PC-3 (cell line): ENCODE data around the gene LAG3. TPM values are rescaled to one million over a fixed set of nuclear protein-coding genes. Genes with fewer than 3 reads are reported as not detected.

ENCODE experiments used
- ATAC-seq: fragments of 200-7000 bp; cut with Tn5 transposase; 2 replicates; pipeline ENCODE4 v1.9.1; 2020; ENCODE audit warnings: mild to moderate bottlenecking, moderate library complexity
- BruUV-seq: library from RNA; stranded (reverse); fragments of 400-500 nt; replicated peaks from 2 replicates; lab custom pipeline; 2021; lab: Mats Ljungman, UMichigan
- CTCF ChIA-PET: fragments of 300-600 bp; sonication (Branson Sonifier 250); formaldehyde crosslinking; loops from one replicate; lab custom pipeline; 2022; ENCODE audit warnings: antibody characterized with exemption; lab: Charles Lee
- POLR2A ChIA-PET: fragments of 300-600 bp; sonication (Branson Sonifier 250); formaldehyde crosslinking; loops from one replicate; lab custom pipeline; 2022; ENCODE audit warnings: antibody characterized with exemption; ENCODE audit not compliant: unreplicated experiment; lab: Charles Lee
- DNase-seq: peaks from one replicate; pipeline ENCODE4 v3.0.0-alpha.2; 2015
- H2AFZ ChIP-seq: fragments of 300-600 bp; sonication (generic); 2 replicates; pipeline ENCODE4 v1.6.0; 2016; ENCODE audit warnings: antibody characterized with exemption, low read length
- H3F3A ChIP-seq: fragments of 300-600 bp; sonication (generic); one replicate; pipeline ENCODE4 v1.6.0; 2017; ENCODE audit warnings: antibody characterized with exemption, low read length, control low read depth, mild to moderate bottlenecking; ENCODE audit not compliant: unreplicated experiment
- H3K27ac ChIP-seq: fragments of 300-600 bp; sonication (generic); 2 replicates; pipeline ENCODE4 v1.5.1; 2016; ENCODE audit warnings: mild to moderate bottlenecking, low read length
- H3K27me3 ChIP-seq: fragments of 300-600 bp; sonication (generic); 2 replicates; pipeline ENCODE4 v1.6.1; 2016; ENCODE audit warnings: low read length, mixed read lengths
- H3K36me3 ChIP-seq: fragments of 300-600 bp; sonication (generic); 2 replicates; pipeline ENCODE4 v1.6.1; 2016; ENCODE audit warnings: low read depth, mixed run types, low read length, mixed read lengths
- H3K4me1 ChIP-seq: fragments of 300-600 bp; sonication (generic); 2 replicates; pipeline ENCODE4 v1.5.1; 2016; ENCODE audit warnings: low read length; ENCODE audit not compliant: insufficient read depth
- H3K4me2 ChIP-seq: fragments of 300-600 bp; sonication (generic); 2 replicates; pipeline ENCODE4 v1.6.0; 2016; ENCODE audit warnings: low read length
- H3K4me3 ChIP-seq: fragments of 300-600 bp; sonication (generic); 2 replicates; pipeline ENCODE4 v1.5.1; 2016; ENCODE audit warnings: mild to moderate bottlenecking, low read length, mixed read lengths
- H3K79me2 ChIP-seq: fragments of 300-600 bp; sonication (generic); 2 replicates; pipeline ENCODE4 v1.6.1; 2017; ENCODE audit warnings: low read length, mixed read lengths
- H3K9ac ChIP-seq: fragments of 300-600 bp; sonication (generic); 2 replicates; pipeline ENCODE4 v1.6.0; 2016; ENCODE audit warnings: mild to moderate bottlenecking, low read length
- H3K9me2 ChIP-seq: fragments of 300-600 bp; sonication (generic); replicated peaks from 2 replicates; pipeline ENCODE4 v1.6.1; 2016; ENCODE audit warnings: mixed run types, low read length, mixed read lengths
- H3K9me3 ChIP-seq: fragments of 300-600 bp; sonication (generic); 2 replicates; pipeline ENCODE4 v1.6.1; 2016; ENCODE audit warnings: low read length, mixed read lengths
- H4K20me1 ChIP-seq: fragments of 300-600 bp; sonication (generic); 2 replicates; pipeline ENCODE4 v1.6.1; 2016; ENCODE audit warnings: low read length, mixed read lengths
- CTCF ChIP-seq: fragments of 300-600 bp; sonication (generic); conservative IDR thresholded peaks from 2 replicates; pipeline ENCODE4 v1.5.1; 2017; ENCODE audit warnings: antibody characterized with exemption, low read depth, mild to moderate bottlenecking, low read length
- EZH2 ChIP-seq: fragments of 300-600 bp; sonication (generic); IDR thresholded peaks from one replicate; pipeline ENCODE4 v1.6.1; 2017; ENCODE audit warnings: antibody characterized with exemption, mild to moderate bottlenecking, low read length; ENCODE audit not compliant: unreplicated experiment
- EZH2phosphoT487 ChIP-seq: fragments of 300-600 bp; sonication (generic); IDR thresholded peaks from 2 replicates; pipeline ENCODE4 v1.6.1; 2018; ENCODE audit warnings: mild to moderate bottlenecking, antibody characterized with exemption, low read length, borderline replicate concordance
- intact Hi-C: fragments of 100-400 bp; cut with micrococcal nuclease; formaldehyde crosslinking; loops from 2 replicates; pipeline ENCODE4 v1.9.0; 2023
- total RNA-seq: library from RNA; depleted of rRNA; stranded (reverse); fragments of >200 nt; gene quantifications from 2 replicates; pipeline ENCODE4 v1.2.3, GENCODE V29; 2014

The LAG3 gene
- total RNA-seq, 1 experiment from 2014 or later: 0.58 TPM

- CTCF ChIA-PET: no interaction called here
- no TSS peak for BruUV-seq
These were observed 3.2 kb downstream of the LAG3 start for GRCh38 chr12:6775185-6776174.

GRCh38 chr12:6777386-6777785, 5.1 kb downstream of the LAG3 start:
- ChIA-PET POLR2A (no interaction called here), CTCF (no interaction called here)
- intact Hi-C loops: no loop called here
- Histone ChIP-seq H3K79me2 (no peaks in the 10 kb centered on the region), H3K9ac (no peak overlapping the region), H3F3A (no peaks in the 10 kb centered on the region), H3K27ac (no peak overlapping the region), H3K4me3 (no peak overlapping the region), H3K4me2 (no peak overlapping the region), H4K20me1 (no peaks in the 10 kb centered on the region), H3K36me3 (no peaks in the 10 kb centered on the region), H3K4me1 (peaks cover 4% of the 10 kb centered on the region; the same call in 1 of the 2 replicates), H2AFZ (no peak overlapping the region), H3K9me2 (no peaks in the 10 kb centered on the region), H3K9me3 (no peaks in the 10 kb centered on the region), H3K27me3 (no peaks in the 10 kb centered on the region)
- no peak for TF ChIP-seq EZH2phosphoT487
- no peak for TF ChIP-seq CTCF
- DNase-seq (no peak), ATAC-seq (no peak)
- BruUV-seq: no TSS peak

More at GRCh38 chr12:6775185-6776174, 3.2 kb downstream of the LAG3 start:
- H3K27me3 ChIP-seq: no peaks in the 10 kb centered on the region
- ATAC-seq: peak; percentile 18
- intact Hi-C loops: no loop called here
- no peak for DNase-seq
- POLR2A ChIA-PET: no interaction called here
- H3K9ac ChIP-seq: no peak overlapping the region
- no peaks in the 10 kb centered on the region for H4K20me1 ChIP-seq
- H3K27ac ChIP-seq: no peak overlapping the region
- H3K36me3 ChIP-seq: no peaks in the 10 kb centered on the region
- no peak overlapping the region for H2AFZ ChIP-seq
- H3K9me2 ChIP-seq: no peaks in the 10 kb centered on the region
- H3K4me2 ChIP-seq: no peak overlapping the region
- no peaks in the 10 kb centered on the region for H3K79me2 ChIP-seq
- peaks cover 4% of the 10 kb centered on the region; the same call in 1 of the 2 replicates for H3K4me1 ChIP-seq
- TF ChIP-seq EZH2: no peak
- TF ChIP-seq CTCF: no peak
- TF ChIP-seq EZH2phosphoT487: no peak
- no peaks in the 10 kb centered on the region for H3K9me3 ChIP-seq
- H3F3A ChIP-seq: no peaks in the 10 kb centered on the region
- no peak overlapping the region for H3K4me3 ChIP-seq
